K562 (cell line): Measurements from ENCODE around the gene SST. TPM values are rescaled to one million over a fixed set of nuclear protein-coding genes. Genes with fewer than 3 reads are reported as not detected.

Source experiments
- ATAC-seq: fragments of 200-7000 bp; cut with Tn5 transposase; 3 replicates; pipeline ENCODE4 v1.9.1; 2020; ENCODE audit warnings: moderate library complexity
- BruUV-seq: library from RNA; stranded (reverse); fragments of 400-500 nt; replicated peaks from 2 replicates; lab custom pipeline; 2021; lab: Mats Ljungman, UMichigan
- CTCF ChIA-PET: fragments of 300-600 bp; formaldehyde crosslinking; extraction: SDS; loops from one replicate; lab custom pipeline; 2021; ENCODE audit warnings: low intra/inter-chr PET ratio; lab: Yijun Ruan, JAX
- POLR2A ChIA-PET: fragments of 300-600, 350-650 bp; sonication (Branson Sonifier 250); formaldehyde crosslinking; extraction: SDS; loops from one replicate; lab custom pipeline; 2021; ENCODE audit warnings: antibody characterized with exemption, inconsistent platforms; lab: Yijun Ruan, JAX
- DNase-seq, 4 experiments: peaks; one replicate each; pipeline versions ENCODE4 v3.0.0 to v3.0.0-alpha.2; 2011 to 2018; ENCODE audit warnings: low spot score in 3 of 4, mixed read lengths in 3 of 4; ENCODE audit errors: extremely low read depth in 1 of 4
- FAIRE-seq: peaks from 2 replicates; lab custom pipeline; 2011; peaks lifted over from hg19 to GRCh38; lab: Jason Lieb, UNC
- H2AFZ ChIP-seq: 2 replicates; pipeline ENCODE4 v1.6.0; 2011; ENCODE audit warnings: low read depth, low read length, control low read depth, inconsistent platforms
- H3K27ac ChIP-seq: fragments of 200-600 bp; 3 replicates; pipeline ENCODE4 v1.8.0; 2011; ENCODE audit warnings: low read depth, mild to moderate bottlenecking, control low read depth, inconsistent platforms, low read length, moderate library complexity, mixed read lengths; ENCODE audit errors: extremely low read depth
- H3K27me3 ChIP-seq, 2 experiments: fragments of 300-600 bp in 1 of 2; 2 replicates in 1 of 2; 3 replicates in 1 of 2; pipeline versions ENCODE4 v1.6.0 to v1.8.0; 2011; ENCODE audit warnings: inconsistent platforms in 2 of 2, low read length in 2 of 2, mild to moderate bottlenecking in 1 of 2, mixed read lengths in 1 of 2, moderate library complexity in 1 of 2; ENCODE audit not compliant: control insufficient read depth in 2 of 2, insufficient read depth in 2 of 2
- H3K36me3 ChIP-seq: fragments of 300-600 bp; 3 replicates; pipeline ENCODE4 v1.8.0; 2011; ENCODE audit warnings: mild to moderate bottlenecking, low read length, inconsistent platforms; ENCODE audit not compliant: control insufficient read depth, insufficient read depth
- H3K4me1 ChIP-seq, 2 experiments: fragments of 200-600 bp in 1 of 2; replicated peaks in 1 of 2; 2 replicates in 1 of 2; 3 replicates in 1 of 2; pipeline versions ENCODE4 v1.5.1 to v1.8.0; 2011; ENCODE audit warnings: inconsistent platforms in 2 of 2, low read length in 2 of 2, mild to moderate bottlenecking in 1 of 2, mixed read lengths in 1 of 2, moderate library complexity in 1 of 2; ENCODE audit not compliant: control insufficient read depth in 2 of 2, insufficient read depth in 2 of 2
- H3K4me2 ChIP-seq: 2 replicates; pipeline ENCODE4 v1.6.1; 2011; ENCODE audit warnings: low read length, control low read depth, inconsistent platforms, mixed read lengths; ENCODE audit not compliant: insufficient read depth
- H3K4me3 ChIP-seq: fragments of 200-600 bp; sonication (generic), shearing (Covaris generic); 2 replicates; pipeline ENCODE4 v1.5.1; 2016; ENCODE audit warnings: control low read depth, inconsistent platforms
- H3K79me2 ChIP-seq: fragments of 200-600 bp; 3 replicates; pipeline ENCODE4 v1.8.0; 2011; ENCODE audit warnings: low read length, inconsistent platforms; ENCODE audit not compliant: control insufficient read depth, insufficient read depth
- H3K9ac ChIP-seq, 2 experiments: 2 replicates each; pipeline versions ENCODE4 v1.6.0 to v1.6.1; 2011; ENCODE audit warnings: low read depth in 2 of 2, low read length in 2 of 2, control low read depth in 1 of 2, inconsistent platforms in 1 of 2, mild to moderate bottlenecking in 1 of 2, mixed read lengths in 1 of 2; ENCODE audit not compliant: insufficient read depth in 1 of 2
- H3K9me1 ChIP-seq: one replicate; pipeline ENCODE4 v1.6.0; 2011; ENCODE audit warnings: inconsistent platforms, mild to moderate bottlenecking, low read length, moderate library complexity; ENCODE audit not compliant: control insufficient read depth, insufficient read depth
- H3K9me3 ChIP-seq: replicated peaks from 2 replicates; pipeline ENCODE4 v1.5.1; 2011; ENCODE audit warnings: low read depth, low read length, inconsistent platforms; ENCODE audit not compliant: control insufficient read depth, insufficient read depth
- H4K20me1 ChIP-seq: replicated peaks from 2 replicates; pipeline ENCODE4 v1.6.1; 2011; ENCODE audit warnings: low read length, inconsistent platforms, mixed read lengths; ENCODE audit not compliant: control insufficient read depth, insufficient read depth
- CHD2 ChIP-seq: IDR thresholded peaks from 2 replicates; pipeline ENCODE4 v1.6.1; 2011; ENCODE audit warnings: low read depth, low read length
- JUN ChIP-seq, 2 experiments: sonication (generic) in 1 of 2; formaldehyde crosslinking in 1 of 2; IDR thresholded peaks; 2 replicates each; pipeline versions ENCODE4 v1.6.1 to v1.8.0; 2012 to 2022; ENCODE audit warnings: borderline replicate concordance in 2 of 2, mild to moderate bottlenecking in 2 of 2, improper control_type of control experiment in 1 of 2, low read depth in 1 of 2, low read length in 1 of 2, missing genetic modification reagents in 1 of 2
- MITF ChIP-seq: IDR thresholded peaks from 2 replicates; pipeline ENCODE4 v1.6.1; 2014; ENCODE audit warnings: antibody characterized with exemption
- NFE2L1 ChIP-seq: fragments of 450-650 bp; IDR thresholded peaks from 2 replicates; pipeline ENCODE4 v1.6.1; 2016; ENCODE audit warnings: missing genetic modification characterization, low read depth, mild to moderate bottlenecking, missing compliant biosample characterization, moderate library complexity, borderline replicate concordance
- POU5F1 ChIP-seq: fragments of 150-350 bp; IDR thresholded peaks from 2 replicates; pipeline ENCODE4 v1.6.1; 2014; ENCODE audit warnings: borderline replicate concordance, low read length, low read depth, mild to moderate bottlenecking; ENCODE audit not compliant: partially characterized antibody
- RBM14 ChIP-seq: fragments of 200-400 bp; formaldehyde crosslinking; IDR thresholded peaks from 2 replicates; pipeline ENCODE4 v1.6.1; 2018; ENCODE audit warnings: low read depth, mild to moderate bottlenecking, low read length, moderate library complexity, borderline replicate concordance; ENCODE audit not compliant: insufficient read depth
- RFX1 ChIP-seq: fragments of 450-650 bp; IDR thresholded peaks from 2 replicates; pipeline ENCODE4 v1.6.1; 2016; ENCODE audit warnings: mild to moderate bottlenecking, moderate library complexity
- RUNX1 ChIP-seq: sonication (generic); IDR thresholded peaks from 2 replicates; pipeline ENCODE4 v1.6.1; 2016; ENCODE audit warnings: antibody characterized with exemption, low read depth
- SMAD1 ChIP-seq: fragments of 150-350 bp; IDR thresholded peaks from 2 replicates; pipeline ENCODE4 v1.6.1; 2014; ENCODE audit warnings: low read length, low read depth; ENCODE audit not compliant: partially characterized antibody
- SRF ChIP-seq, 2 experiments: fragments of 250-450, 450-650 bp in 1 of 2; sonication (Bioruptor Pico) in 1 of 2; sonication (generic) in 1 of 2; formaldehyde crosslinking; IDR thresholded peaks; 2 replicates each; pipeline versions ENCODE4 v1.5.0 to v1.5.1; 2020 to 2022; ENCODE audit warnings: mild to moderate bottlenecking in 1 of 2, missing genetic modification reagents in 1 of 2
- USF2 ChIP-seq: sonication (generic); formaldehyde crosslinking; IDR thresholded peaks from 2 replicates; pipeline ENCODE4 v1.5.0; 2020; ENCODE audit warnings: missing genetic modification reagents
- WHSC1 ChIP-seq: IDR thresholded peaks from one replicate; pipeline ENCODE4 v1.6.1; 2012; ENCODE audit warnings: low read length, control low read depth, inconsistent platforms
- XRCC3 ChIP-seq: fragments of 450-650 bp; IDR thresholded peaks from 2 replicates; pipeline ENCODE4 v1.6.1; 2017; ENCODE audit warnings: mild to moderate bottlenecking, moderate library complexity
- ZNF217 ChIP-seq: sonication (generic); formaldehyde crosslinking; IDR thresholded peaks from 2 replicates; pipeline ENCODE4 v1.8.0; 2022; ENCODE audit warnings: mild to moderate bottlenecking, missing genetic modification reagents
- ZNF282 ChIP-seq: sonication (generic); formaldehyde crosslinking; IDR thresholded peaks from 2 replicates; pipeline ENCODE4 v1.8.1; 2023; ENCODE audit warnings: missing genetic modification reagents
- ZNF311 ChIP-seq: fragments of 250-450 bp; sonication (Bioruptor Pico); IDR thresholded peaks from 2 replicates; pipeline ENCODE4 v1.4.0; 2020; ENCODE audit warnings: mild to moderate bottlenecking, moderate library complexity
- ZNF583 ChIP-seq: fragments of 250-450 bp; sonication (Bioruptor Pico); IDR thresholded peaks from 2 replicates; pipeline ENCODE4 v1.4.0; 2020
- WGBS: fragments of 100-300 bp; shearing (Covaris generic); methylation state at CpG from one replicate; pipeline ENCODE4 v1.1.6; 2016; ENCODE audit warnings: low coverage, mixed read lengths; ENCODE audit not compliant: insufficient coverage; ENCODE audit errors: missing lambda C conversion rate; 5-methylcytosine and 5-hydroxymethylcytosine counted together
- in situ Hi-C: fragments of 300-500 bp; cut with MboI; formaldehyde crosslinking; loops from 4 replicates; pipeline ENCODE4 v1.15.0; 2018; ENCODE audit warnings: inconsistent platforms, mixed read lengths
- intact Hi-C: fragments of 100-400 bp; cut with micrococcal nuclease; formaldehyde crosslinking; loops from 2 replicates; pipeline ENCODE4 v1.14.2; 2022
- polyA plus RNA-seq, 8 experiments: library from polyadenylated mRNA; depleted of rRNA in 4 of 8; stranded (reverse) in 5 of 8; unstranded in 3 of 8; fragments of >200 nt; fragmentation: Nextera tagmentation in 2 of 8; fragmentation: Illumina TruSeq in 1 of 8; extraction: Ambion mirVana in 2 of 8; extraction: Trizol in 1 of 8; gene quantifications; 2 replicates each; pipeline versions ENCODE4 v1.2.1 to v1.2.3, GENCODE V29; 2011 to 2014; ENCODE audit warnings: inconsistent platforms in 1 of 8, missing spikeins in 1 of 8
- total RNA-seq, 7 experiments: library from RNA; depleted of rRNA in 6 of 7; stranded (reverse); fragments of >200 nt in 6 of 7; fragmentation: Illumina TruSeq in 2 of 7; extraction: Trizol in 2 of 7; gene quantifications; 2 replicates each; pipeline versions ENCODE4 v1.2.1 to v1.2.3, GENCODE V29; 2011 to 2021; ENCODE audit warnings: low replicate concordance in 1 of 7

The SST gene
- total and polyA plus RNA-seq, 9 of the 15 experiments (the other 6 are each of a cell fraction or from before 2014, with no cell fraction given) = not detected

- DNase-seq (no peak), FAIRE-seq (no peak), ATAC-seq (no peak)
- CTCF ChIA-PET = no interaction called here
- BruUV-seq = no TSS peak
- peaks cover 0 to 8% of the 10 kb centered on the region in 2 experiments; a peak in 1 of 5 replicates for H3K4me1 ChIP-seq
- no peaks in the 10 kb centered on the region for H3K9me3 ChIP-seq
- intact Hi-C loops (no loop called here), in situ Hi-C loops (no loop called here)
- no peak for TF ChIP-seq XRCC3
- no peak for TF ChIP-seq ZNF282
- TF ChIP-seq POU5F1 = no peak
- no peak for TF ChIP-seq NFE2L1 (tag)
- TF ChIP-seq RFX1 = no peak
- TF ChIP-seq MITF = no peak
- TF ChIP-seq SMAD1 = no peak
- no peak for TF ChIP-seq SRF (CRISPR knock-in tag; IDR thresholded peaks at IDR 0.05)
- TF ChIP-seq CHD2 = no peak
- TF ChIP-seq ZNF217 (CRISPR knock-in tag) = no peak
- no peak for TF ChIP-seq RUNX1
- no peak for TF ChIP-seq JUN (IDR thresholded peaks at IDR 0.05; ENCODE audit: borderline replicate concordance, low read depth, low read length)
- TF ChIP-seq JUN (CRISPR knock-in tag; IDR thresholded peaks at IDR 0.05; ENCODE audit: borderline replicate concordance) = no peak
- no peak for TF ChIP-seq USF2 (CRISPR knock-in tag)
- no peak for TF ChIP-seq RBM14
- no peak for TF ChIP-seq ZNF583
- no peak for TF ChIP-seq WHSC1
- TF ChIP-seq ZNF311 (CRISPR knock-in tag) = no peak
- H3K27ac ChIP-seq = no peak within 1 kb of the TSS
- no peaks in the 10 kb centered on the region for H3K79me2 ChIP-seq
- WGBS = 2% methylated on average over 4 of the region's 4 CpGs
- H3K4me2 ChIP-seq = no peak within 1 kb of the TSS
- H4K20me1 ChIP-seq = no peaks in the 10 kb centered on the region
- H3K4me3 ChIP-seq = no peak within 1 kb of the TSS
- no peaks in the 10 kb centered on the region for H3K9me1 ChIP-seq
- H2AFZ ChIP-seq = no peak within 1 kb of the TSS
- H3K9ac ChIP-seq = no peak within 1 kb of the TSS
- POLR2A ChIA-PET = interaction anchor here (0.6 to 0.7 kb wide), 2 partner anchors 10 to 14 kb away, joined by 3 read pairs; no protein-coding TSS in a partner anchor
- peaks cover 2 to 35% of the 10 kb centered on the region in 2 experiments; a peak in 3 of 5 replicates for H3K27me3 ChIP-seq
- H3K36me3 ChIP-seq = no peaks in the 10 kb centered on the region
Observed at GRCh38 chr3:187702507-187703033, 32.4 kb upstream of the SST start, which contains the start of gene RTP2. Gene RTP2 (minus strand): TSS chr3:187702557. CDS start chr3:187702128, 429 bp downstream.
